Astrocyte of the spinal cord (primary cell): ENCODE results near the gene SBK3.
"Not testable (repeated sequence)": the region's sequence is repeated elsewhere in the genome, so short reads cannot be mapped to it uniquely, and the experiment has no call there.

Source experiments
- DNase-seq: peaks from one replicate; pipeline ENCODE4 v3.0.0; 2011; ENCODE audit warnings: low read depth, low spot score
- H3K4me3 ChIP-seq: 2 replicates; pipeline ENCODE4 v1.5.1; 2011; ENCODE audit warnings: low read depth, mild to moderate bottlenecking, low read length, moderate library complexity
- CTCF ChIP-seq: IDR thresholded peaks from 2 replicates; pipeline ENCODE4 v1.5.1; 2012; ENCODE audit warnings: low read depth, mild to moderate bottlenecking, low read length, inconsistent platforms
- in situ Hi-C: cut with HindIII; loops from 2 replicates; pipeline ENCODE4 v1.10.0; 2017; ENCODE audit warnings: low sequenced_read_pairs

The SBK3 gene

GRCh38 chr19:55588738-55589137, 43.4 kb upstream of the SBK3 start:
- no peak overlapping the region for H3K4me3 ChIP-seq
- DNase-seq: no peak
- TF ChIP-seq CTCF: no peak
- in situ Hi-C loops: no loop called here

GRCh38 chr19:55586976-55587668, 41.8 kb upstream of the SBK3 start:
- DNase-seq: peak; percentile 91
- no peak for TF ChIP-seq CTCF
- in situ Hi-C loops: no loop called here
- peak overlapping the region; percentile 36 for H3K4me3 ChIP-seq

- in situ Hi-C loops: no loop called here
Measured at GRCh38 chr19:55585658-55586339, 40.5 kb upstream of the SBK3 start.

GRCh38 chr19:55584871-55585270, 39.5 kb upstream of the SBK3 start:
- DNase-seq: no peak
- TF ChIP-seq CTCF: no peak
- H3K4me3 ChIP-seq: no peak overlapping the region
- in situ Hi-C loops: no loop called here

More at GRCh38 chr19:55585658-55586339, 40.5 kb upstream of the SBK3 start:
- DNase-seq: peak; percentile 84
- TF ChIP-seq CTCF: no peak
- H3K4me3 ChIP-seq: peak overlapping the region; percentile 29

GRCh38 chr19:55583897-55584296, 38.6 kb upstream of the SBK3 start:
- in situ Hi-C loops, DNase-seq, H3K4me3 ChIP-seq: not testable (repeated sequence)

GRCh38 chr19:55582284-55582683, 36.9 kb upstream of the SBK3 start:
- in situ Hi-C loops, DNase-seq, H3K4me3 ChIP-seq: not testable (repeated sequence)

- no peak for DNase-seq
- H3K4me3 ChIP-seq: no peak overlapping the region
- in situ Hi-C loops: no loop called here
- no peak for TF ChIP-seq CTCF
Measured at GRCh38 chr19:55581823-55582223, 36.5 kb upstream of the SBK3 start.
